NB4 (cell line): ENCODE results near the gene ALOX12B.

Source experiments
- DNase-seq: peaks from one replicate; pipeline ENCODE4 v3.0.0; 2010; ENCODE audit warnings: low read depth
- H3K4me3 ChIP-seq: one replicate; pipeline ENCODE4 v1.5.1; 2011; ENCODE audit warnings: mild to moderate bottlenecking, low read depth, low read length, moderate library complexity
- CTCF ChIP-seq: IDR thresholded peaks from one replicate; pipeline ENCODE4 v1.5.1; 2012; ENCODE audit warnings: low read depth, low read length
- MAX ChIP-seq: IDR thresholded peaks from 2 replicates; pipeline ENCODE4 v1.6.1; 2011; ENCODE audit warnings: low read depth, low read length
- MYC ChIP-seq: IDR thresholded peaks from 2 replicates; pipeline ENCODE4 v1.6.1; 2011; ENCODE audit warnings: low read depth, low read length
- POLR2A ChIP-seq: IDR thresholded peaks from 2 replicates; pipeline ENCODE4 v1.6.1; 2011; ENCODE audit warnings: mild to moderate bottlenecking; ENCODE audit not compliant: insufficient read length; ENCODE audit errors: extremely low read depth

ALOX12B gene

GRCh38 chr17:8041249-8041928, 46.1 kb downstream of the ALOX12B start:
- peak; percentile 85 for DNase-seq
- no peak for TF ChIP-seq POLR2A
- TF ChIP-seq CTCF = peak; percentile 34
- TF ChIP-seq MYC = peak; percentile 19; the same call in 1 of the 2 replicates
- TF ChIP-seq MAX = no peak
- H3K4me3 ChIP-seq = no peak overlapping the region

- no peak for DNase-seq
- no peak for TF ChIP-seq CTCF
- no peak for TF ChIP-seq POLR2A
- no peak overlapping the region for H3K4me3 ChIP-seq
Measured at GRCh38 chr17:8039611-8040168, 47.8 kb downstream of the ALOX12B start.

GRCh38 chr17:8038954-8039610, 48.4 kb downstream of the ALOX12B start, which contains the start of gene ALOX15B:
Gene ALOX15B (plus strand): TSS chr17:8039059. CDS start chr17:8039156, 97 bp downstream.
- TF ChIP-seq CTCF (no peak), MYC (no peak), POLR2A (no peak), MAX (no peak)
- DNase-seq = no peak
- no peak within 1 kb of the TSS for H3K4me3 ChIP-seq

GRCh38 chr17:8032442-8032841, 55.1 kb downstream of the ALOX12B start:
- TF ChIP-seq MYC (no peak), MAX (no peak), POLR2A (no peak), CTCF (no peak)
- no peak overlapping the region for H3K4me3 ChIP-seq
- no peak for DNase-seq

GRCh38 chr17:8031950-8032349, 55.6 kb downstream of the ALOX12B start:
- no peak for DNase-seq
- no peak overlapping the region for H3K4me3 ChIP-seq
- no peak for TF ChIP-seq POLR2A
- no peak for TF ChIP-seq CTCF
- no peak for TF ChIP-seq MAX
- TF ChIP-seq MYC = no peak
